ENCODE data around the gene HS3ST4.

HS3ST4 gene

GRCh38 chr16:26108836-26109505 lies 417.2 kb downstream of the HS3ST4 start:
- no peak for DNase-seq (ENCODE audit: low spot score)

DNA sequence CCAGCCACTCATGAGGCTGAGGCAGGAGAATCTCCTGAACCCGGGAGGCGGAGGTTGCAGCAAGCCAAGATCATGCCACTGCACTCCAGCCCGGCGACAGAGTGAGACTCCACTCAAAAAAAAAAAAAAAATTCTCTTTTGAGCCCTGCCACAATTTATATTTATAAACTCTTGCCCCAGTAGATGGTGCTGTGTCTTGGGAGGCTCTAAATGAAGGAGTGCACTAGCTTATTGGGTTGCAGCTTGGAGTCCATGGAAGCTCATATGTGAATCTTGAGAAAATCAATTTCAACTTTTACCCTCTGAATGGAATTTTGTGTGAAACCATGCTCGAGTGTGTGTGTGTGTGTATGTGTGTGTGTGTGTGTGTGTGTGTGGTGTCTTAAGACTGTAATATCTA lies 420.1 kb downstream of the HS3ST4 start:
- DNase-seq (ENCODE audit: low spot score), result no peak

GRCh38 chr16:26118575-26118974 lies 426.8 kb downstream of the HS3ST4 start:
- DNase-seq (ENCODE audit: low spot score), result no peak

GRCh38 chr16:26120729-26121128 lies 429.0 kb downstream of the HS3ST4 start:
- DNase-seq (ENCODE audit: low spot score), result no peak

GRCh38 chr16:26128296-26128695 lies 436.5 kb downstream of the HS3ST4 start:
- no peak for DNase-seq (ENCODE audit: low spot score)

DNA sequence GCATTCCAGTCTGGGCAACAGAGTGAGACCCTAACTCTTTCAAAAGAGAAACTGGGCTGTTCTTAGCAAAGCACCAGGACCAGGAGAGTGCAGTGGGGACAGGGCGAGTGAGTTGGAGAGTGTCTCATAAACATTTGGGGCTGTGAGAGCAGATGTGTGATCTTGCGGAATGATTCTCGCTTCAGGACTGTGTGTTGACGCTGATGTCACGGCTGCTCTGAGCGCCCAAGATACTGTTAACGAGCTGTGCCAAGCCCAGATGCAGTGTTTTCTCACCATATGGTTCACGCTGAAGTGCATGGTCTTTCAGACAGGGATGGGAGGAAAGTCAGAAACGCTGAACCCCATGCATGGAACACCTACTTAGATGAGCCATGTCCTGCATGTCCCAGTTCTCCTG lies 438.2 kb downstream of the HS3ST4 start:
- no peak for DNase-seq (ENCODE audit: low spot score)

DNA sequence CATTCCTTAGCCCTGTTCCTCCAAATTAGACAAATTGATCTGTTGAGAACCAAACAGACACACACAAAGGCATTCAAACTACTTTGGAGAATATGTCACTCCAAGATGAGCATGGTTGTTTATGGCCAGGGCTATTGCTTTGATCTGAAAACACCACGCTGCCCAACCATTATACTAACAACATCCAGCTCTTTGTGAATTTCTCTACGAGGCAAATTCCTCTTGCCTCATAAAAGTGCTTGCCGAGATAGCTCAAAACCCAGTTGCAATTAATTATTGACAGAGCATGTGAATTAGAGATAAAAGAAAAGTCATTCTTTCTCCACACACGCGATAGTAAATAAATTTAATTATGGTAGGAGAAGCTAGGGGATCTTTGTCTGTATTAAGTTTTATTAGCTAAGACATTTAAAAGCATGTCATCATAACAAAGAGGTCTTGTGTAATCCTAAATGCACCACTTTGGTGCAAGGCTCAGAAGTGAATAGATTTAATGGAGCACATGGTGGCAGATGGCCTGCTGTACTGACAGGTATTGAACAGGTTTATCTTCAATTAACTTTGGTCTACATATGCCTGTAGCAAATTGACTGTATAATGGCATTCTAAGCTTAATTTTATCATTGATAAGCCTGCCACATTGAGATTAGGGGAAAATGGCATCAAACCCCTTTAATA lies 441.8 kb downstream of the HS3ST4 start:
- no peak for DNase-seq (ENCODE audit: low spot score)

DNA sequence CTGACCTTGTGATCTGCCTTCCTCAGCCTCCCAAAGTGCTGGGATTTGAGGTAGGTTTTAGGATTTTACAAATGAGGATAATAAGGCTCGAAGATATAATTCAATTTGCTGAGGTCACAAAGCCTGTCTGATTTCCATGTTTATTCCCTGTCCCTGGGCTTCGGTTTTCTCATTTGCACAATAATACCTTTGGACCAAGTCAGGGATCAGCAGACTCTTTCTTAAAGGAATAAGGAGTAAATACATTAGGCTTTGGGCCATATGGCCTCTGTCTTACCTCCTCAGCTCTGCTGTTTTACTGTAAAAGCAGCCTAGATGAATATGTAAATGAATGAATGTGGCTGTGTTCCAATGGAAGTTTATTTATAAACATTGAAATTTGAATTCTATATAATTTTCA lies 442.8 kb downstream of the HS3ST4 start:
- no peak for DNase-seq (ENCODE audit: low spot score)

- no peak for DNase-seq (ENCODE audit: low spot score)
Measured at GRCh38 chr16:26137956-26138355, 446.2 kb downstream of the HS3ST4 start.

- DNase-seq (ENCODE audit: low spot score), result no peak
Measured at GRCh38 chr16:26139091-26139490, 447.3 kb downstream of the HS3ST4 start.

- no peak for DNase-seq (ENCODE audit: low spot score)
Measured at GRCh38 chr16:26139884-26140283, 448.1 kb downstream of the HS3ST4 start.

- DNase-seq (ENCODE audit: low spot score), result no peak
Measured at GRCh38 chr16:26149364-26150190, 457.8 kb downstream of the HS3ST4 start.

GRCh38 chr16:26155221-26155620 lies 463.5 kb downstream of the HS3ST4 start:
- no peak for DNase-seq (ENCODE audit: low spot score)

DNA sequence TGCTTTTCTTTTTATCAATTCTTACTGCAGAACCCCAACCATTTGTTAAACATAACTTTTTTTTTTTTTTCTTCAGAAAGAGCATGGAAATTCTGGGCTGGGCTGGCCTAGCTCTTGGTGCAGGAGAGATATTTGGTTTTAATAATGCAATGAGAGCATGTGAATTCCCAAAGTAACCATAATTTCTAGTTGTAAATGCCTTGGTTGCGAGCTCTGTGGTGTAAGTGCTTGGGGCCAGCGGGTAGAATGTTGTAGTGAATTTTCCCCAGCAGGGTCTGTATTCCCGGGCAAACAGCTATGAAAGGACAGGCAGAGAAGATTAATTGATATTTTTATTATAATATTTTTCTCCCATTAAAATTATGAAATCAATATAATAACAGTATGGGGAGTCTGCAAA lies 465.6 kb downstream of the HS3ST4 start:
- no peak for DNase-seq (ENCODE audit: low spot score)

GRCh38 chr16:26158142-26158759 lies 466.5 kb downstream of the HS3ST4 start:
- DNase-seq (ENCODE audit: low spot score), result no peak

GRCh38 chr16:26161461-26162180 lies 469.9 kb downstream of the HS3ST4 start:
- no peak for DNase-seq (ENCODE audit: low spot score)

- DNase-seq (ENCODE audit: low spot score), result no peak
Measured at GRCh38 chr16:26169473-26169872, 477.7 kb downstream of the HS3ST4 start.

GRCh38 chr16:26175944-26176343 lies 484.2 kb downstream of the HS3ST4 start:
- no peak for DNase-seq (ENCODE audit: low spot score)

DNA sequence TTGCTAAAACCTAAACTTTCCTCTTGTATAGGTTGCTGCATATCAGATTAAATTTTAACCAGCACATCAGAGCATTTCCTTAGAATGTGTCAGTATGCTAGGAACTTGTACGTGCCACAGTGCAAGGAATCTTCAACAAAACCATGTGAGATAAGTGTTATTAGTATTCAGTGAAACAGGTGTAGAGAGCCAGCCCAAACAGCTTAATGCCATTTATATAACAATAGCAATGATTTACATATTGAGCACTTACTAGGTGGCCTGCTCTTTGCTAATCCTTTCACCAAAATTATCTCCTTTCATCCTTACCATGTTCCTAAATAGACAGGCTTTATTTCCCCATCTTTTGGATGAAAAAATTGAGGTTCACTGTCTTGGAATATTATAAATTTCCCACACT lies 485.7 kb downstream of the HS3ST4 start:
- DNase-seq (ENCODE audit: low spot score), result no peak

DNA sequence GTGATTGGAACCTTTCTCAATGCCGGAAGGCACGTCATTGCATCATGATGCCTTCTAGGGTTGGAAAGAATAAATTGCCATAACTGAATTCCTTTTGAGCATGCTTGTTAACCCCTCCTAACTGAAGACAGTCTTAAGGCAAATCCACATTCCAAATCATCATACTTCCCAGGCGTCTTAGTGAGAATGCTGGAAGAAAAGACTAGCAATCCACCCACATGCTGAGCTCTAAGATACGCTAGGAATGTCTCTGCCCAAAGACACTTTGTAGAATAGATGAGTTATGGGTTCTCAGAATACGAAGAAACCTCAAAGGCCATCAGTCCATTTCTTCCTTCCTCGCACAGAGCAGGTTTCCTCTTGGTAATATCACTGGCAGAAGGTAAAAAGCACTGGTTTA lies 486.5 kb downstream of the HS3ST4 start:
- DNase-seq (ENCODE audit: low spot score), result no peak

DNA sequence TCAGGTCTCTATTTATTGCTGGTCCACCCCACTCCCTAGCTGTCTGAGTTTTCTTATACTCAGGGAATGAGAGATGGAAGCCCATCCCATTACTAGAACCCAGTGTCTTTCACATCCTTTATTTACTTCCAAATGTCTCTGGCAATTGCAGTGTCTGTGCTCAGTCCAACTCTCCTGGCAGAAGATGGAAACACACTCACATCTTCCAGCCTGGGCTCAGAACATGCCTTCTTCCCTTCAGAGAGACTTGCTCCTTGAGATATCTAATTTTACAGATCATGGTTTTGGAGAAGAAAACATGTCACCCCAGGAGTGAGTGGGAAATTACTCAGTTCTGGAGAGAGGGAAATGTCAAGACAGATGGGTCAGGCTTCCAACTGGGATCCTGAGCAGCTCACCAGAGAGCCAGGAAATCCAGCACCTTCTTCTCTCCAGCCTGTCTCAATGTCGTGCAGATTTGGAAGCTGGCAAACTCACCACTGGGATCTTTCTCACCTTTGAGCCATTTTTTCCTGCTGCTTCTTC lies 494.4 kb downstream of the HS3ST4 start:
- DNase-seq (ENCODE audit: low spot score), result no peak

Data from COLO829 (cell line).